Kasumi-1 (cell line): ENCODE measurements around the gene IGFBP3.
A peak's percentile ranks its signal among the peaks of the same experiment; 100 is the strongest.

Source experiments
- DNase-seq, 2 experiments: peaks; one replicate each; lab custom pipeline; 2025; lab: John Stamatoyannopoulos, UW

IGFBP3 gene

DNA sequence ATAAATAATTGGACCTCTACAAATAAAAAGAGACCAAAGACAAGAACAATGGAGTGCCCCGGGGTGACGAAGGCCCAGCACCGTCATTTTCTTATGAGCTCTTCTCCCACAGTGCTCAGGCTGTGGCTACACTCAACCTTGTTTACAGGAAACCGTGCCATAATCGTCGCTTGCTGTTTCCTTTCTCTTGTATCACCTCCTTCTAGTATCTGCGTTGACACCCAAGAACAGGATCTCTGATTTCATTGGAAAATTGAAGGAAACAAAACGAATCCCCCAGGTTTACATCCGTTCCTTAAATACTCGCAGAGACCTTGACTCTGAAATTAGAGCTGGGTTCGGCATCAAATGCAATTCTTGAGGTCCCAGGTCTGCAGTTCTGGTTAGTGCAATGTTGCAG, 1.7 kb upstream of the IGFBP3 start:
- no peak for DNase-seq

DNA sequence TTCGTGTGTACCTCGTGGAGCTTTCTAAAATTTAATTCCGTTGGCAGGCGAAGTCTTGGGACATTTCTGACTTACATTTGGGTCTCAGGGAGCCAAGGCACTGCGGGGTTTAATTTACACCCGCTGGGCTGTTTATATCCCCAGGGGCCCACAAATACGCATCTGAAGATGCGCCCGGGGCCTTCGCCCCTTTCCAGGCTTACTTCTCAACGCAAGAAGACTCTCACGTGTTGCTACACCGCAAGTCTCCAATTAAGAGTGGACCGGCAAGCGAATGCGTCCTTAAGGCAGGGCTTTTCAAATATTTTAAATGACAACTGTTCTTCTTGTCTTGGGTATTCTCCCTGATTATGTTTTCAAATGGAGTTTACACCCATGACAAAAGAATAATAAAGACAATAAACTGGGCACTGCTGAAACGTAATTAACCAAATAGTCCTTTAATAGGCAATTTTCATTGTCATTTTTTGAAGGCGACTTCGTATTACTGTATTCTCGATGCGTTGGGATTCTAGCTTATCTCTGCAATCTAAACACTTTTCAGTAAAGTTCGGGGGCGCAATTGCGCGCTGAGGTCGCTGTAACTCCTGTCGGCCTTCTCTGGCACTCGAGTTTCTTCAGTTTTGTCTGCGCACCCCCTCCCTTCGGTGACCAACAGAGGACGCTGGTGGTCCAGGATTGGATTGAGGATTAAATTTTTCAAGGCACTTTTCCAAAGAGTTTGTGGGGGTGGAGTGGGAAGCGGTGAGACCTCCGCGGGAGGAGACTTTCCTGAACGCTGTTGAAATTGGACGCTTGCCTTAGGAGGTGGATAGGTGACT, 837 bp upstream of the IGFBP3 start:
- DNase-seq: no peak

GRCh38 chr7:45921381-45921698, 268 bp upstream of the IGFBP3 start:
- no peak for DNase-seq

- no peak for DNase-seq
These were observed 1.0 kb downstream of the IGFBP3 start for GRCh38 chr7:45919993-45920459.

DNA sequence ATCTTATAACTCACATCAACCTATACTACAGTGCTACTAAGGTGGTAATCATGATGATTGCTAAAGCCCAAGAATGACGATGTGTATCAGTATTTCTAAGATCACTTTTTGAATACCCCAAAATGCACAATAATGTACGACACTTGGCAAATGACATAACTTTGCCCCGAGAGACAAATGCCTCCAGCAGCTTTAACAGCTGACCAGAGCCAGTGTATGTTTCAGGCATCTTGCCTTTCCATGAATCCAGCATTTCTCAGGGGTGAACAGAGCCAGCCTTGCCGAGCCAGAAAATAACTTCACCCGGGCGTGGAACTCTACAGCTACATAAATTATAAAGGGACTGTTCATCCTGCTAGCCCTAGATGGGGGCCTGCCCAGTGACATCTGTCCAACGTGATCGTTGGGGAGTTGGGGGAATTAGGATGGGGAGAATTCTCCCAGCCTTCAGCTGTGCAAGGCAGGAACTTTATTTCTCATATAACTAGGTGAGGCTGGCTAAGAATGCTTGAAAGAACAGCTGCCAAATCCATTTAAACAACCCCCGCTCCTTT, 1.8 kb downstream of the IGFBP3 start:
- no peak for DNase-seq

- no peak for DNase-seq
These were observed 2.5 kb downstream of the IGFBP3 start for GRCh38 chr7:45918556-45918955.

DNA sequence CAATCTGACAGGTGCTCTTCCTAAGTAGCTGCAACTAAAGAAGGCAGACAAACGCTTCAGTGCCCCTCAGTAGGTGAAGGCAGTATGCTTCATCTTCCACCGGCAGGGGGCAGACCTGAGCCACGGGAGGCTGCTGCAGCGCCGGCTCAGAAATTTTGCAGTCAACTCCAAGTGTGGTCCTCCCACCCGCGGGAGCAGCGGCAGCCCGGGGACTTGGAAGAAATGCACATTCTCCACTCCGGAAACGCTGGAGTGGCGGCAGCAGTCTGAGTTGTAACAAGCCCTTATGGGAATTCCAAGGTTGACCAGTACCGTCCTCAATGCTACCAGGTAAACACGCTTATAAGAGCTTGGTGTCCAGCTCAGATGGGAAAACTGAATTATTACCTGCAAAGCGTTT, 3.4 kb downstream of the IGFBP3 start:
- peak; percentile 81 to 83 for DNase-seq

DNA sequence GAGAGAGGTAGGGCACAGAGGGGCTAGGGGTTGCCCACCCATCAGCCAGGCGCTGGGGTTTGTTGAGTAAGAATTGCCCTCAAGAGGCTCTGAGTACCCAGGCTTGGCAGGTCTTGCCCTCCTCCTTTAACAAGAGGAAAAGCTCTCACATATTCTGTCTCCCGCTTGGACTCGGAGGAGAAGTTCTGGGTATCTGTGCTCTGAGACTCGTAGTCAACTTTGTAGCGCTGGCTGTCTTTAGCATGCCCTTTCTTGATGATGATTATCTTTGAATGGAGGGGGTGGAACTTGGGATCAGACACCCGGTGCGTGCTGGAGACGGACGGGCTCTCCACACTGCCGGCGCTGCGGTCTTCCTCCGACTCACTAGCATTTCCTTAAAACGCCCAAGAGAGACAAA, 4.0 kb downstream of the IGFBP3 start:
- DNase-seq: no peak

- no peak for DNase-seq
These were observed 5.5 kb downstream of the IGFBP3 start for GRCh38 chr7:45915606-45916005.

DNA sequence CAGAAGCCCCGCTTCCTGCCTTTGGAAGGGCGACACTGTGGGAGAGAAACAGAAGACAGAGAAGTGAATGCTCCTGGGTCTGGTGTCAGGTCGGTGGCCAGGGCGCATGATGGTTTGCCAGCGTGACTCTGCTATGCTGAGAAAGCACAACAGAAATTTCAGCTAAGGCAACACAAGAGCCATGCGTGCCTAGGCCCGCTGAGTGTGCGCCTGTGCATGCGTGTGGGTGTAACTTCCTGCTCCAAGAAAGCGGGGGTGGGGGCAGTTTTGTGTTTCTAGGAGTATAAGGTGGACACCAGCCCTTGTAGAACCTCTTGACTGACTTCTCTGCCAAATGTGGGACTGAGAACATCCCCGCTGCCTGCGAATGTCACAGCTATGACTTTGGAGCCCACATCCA, 6.2 kb downstream of the IGFBP3 start:
- DNase-seq: no peak

DNA sequence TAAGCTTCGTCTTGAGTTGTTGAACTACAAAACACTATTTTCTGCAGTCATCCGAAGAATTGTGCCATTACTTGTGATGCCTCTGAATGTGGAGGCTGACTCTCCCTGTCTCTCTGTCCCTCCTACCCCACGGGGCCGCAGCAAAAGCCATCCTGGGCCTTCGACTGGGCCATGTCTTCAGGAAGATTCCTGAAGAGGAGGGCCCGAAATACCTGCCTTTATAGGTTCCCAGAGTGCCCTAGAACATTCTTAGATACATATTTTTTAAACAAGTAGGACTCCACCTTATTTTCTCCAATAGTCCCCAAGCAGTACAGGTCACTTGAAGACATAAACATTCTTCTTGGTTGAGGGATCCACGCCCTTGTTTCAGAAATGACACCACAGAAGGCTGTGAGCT, 8.1 kb downstream of the IGFBP3 start:
- no peak for DNase-seq

DNA sequence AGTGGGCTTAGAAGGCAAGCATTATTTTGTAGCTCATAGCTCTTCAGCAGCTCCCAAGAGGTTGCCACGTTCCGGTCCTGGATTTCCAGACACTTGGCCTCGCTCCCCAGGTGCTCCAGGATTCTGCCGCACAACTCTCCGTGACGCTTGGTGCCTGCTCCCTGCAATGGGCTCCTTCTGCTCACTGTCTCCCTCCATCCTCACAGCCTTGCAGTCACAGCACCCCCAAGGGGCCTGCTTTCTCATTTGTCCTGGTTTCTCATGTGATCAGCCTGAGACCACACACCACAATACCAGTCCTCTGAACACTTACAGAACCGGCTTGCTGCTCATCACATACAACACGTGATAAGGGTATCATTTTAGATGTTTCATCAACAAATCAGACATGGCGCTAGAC, 9.8 kb downstream of the IGFBP3 start:
- no peak for DNase-seq

GRCh38 chr7:45910855-45911254, 10.2 kb downstream of the IGFBP3 start:
- no peak for DNase-seq

GRCh38 chr7:45909561-45909960, 11.5 kb downstream of the IGFBP3 start:
- no peak for DNase-seq

GRCh38 chr7:45902820-45903219, 18.3 kb downstream of the IGFBP3 start:
- DNase-seq: no peak

- DNase-seq: no peak
These were observed 19.5 kb downstream of the IGFBP3 start for GRCh38 chr7:45901566-45901965.

GRCh38 chr7:45898222-45898621, 22.9 kb downstream of the IGFBP3 start:
- DNase-seq: no peak

- no peak for DNase-seq
These were observed 23.9 kb downstream of the IGFBP3 start for GRCh38 chr7:45897042-45897690.

GRCh38 chr7:45894665-45895062, 26.4 kb downstream of the IGFBP3 start:
- no peak for DNase-seq

GRCh38 chr7:45893996-45894664, 26.9 kb downstream of the IGFBP3 start:
- no peak for DNase-seq

GRCh38 chr7:45893374-45893995, 27.6 kb downstream of the IGFBP3 start:
- no peak for DNase-seq

DNA sequence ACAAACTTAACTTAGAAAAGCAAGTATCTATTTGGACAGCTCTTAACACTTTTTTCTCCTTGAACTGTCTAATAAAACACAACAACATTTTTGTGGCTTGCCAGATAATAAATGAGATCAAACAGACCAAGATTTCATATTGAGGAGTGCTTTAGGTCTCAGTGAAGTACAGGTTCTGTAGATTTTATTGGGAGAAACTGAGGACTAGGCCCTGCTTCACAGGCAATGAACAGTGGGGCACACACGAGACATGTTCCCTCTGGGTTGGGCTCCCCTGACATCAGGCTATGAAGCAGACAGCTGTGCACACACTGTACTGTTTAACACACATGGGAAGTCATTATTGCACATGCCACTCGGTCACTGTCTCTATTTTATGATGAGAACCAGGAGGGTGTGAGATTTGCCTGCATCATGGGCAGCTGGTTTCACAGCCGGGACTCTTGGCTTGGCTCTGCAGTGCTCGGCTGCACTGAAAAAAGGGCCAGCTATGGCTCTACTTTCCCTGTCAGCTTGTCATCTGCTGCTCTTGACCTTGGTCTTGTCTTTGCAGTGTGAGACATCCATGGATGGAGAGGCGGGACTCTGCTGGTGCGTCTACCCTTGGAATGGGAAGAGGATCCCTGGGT, 28.6 kb downstream of the IGFBP3 start:
- no peak for DNase-seq
